ENCODE measurements around the gene SF3B4. TPM values are rescaled to one million over a fixed set of nuclear protein-coding genes. Genes with fewer than 3 reads are reported as not detected.

The SF3B4 gene
- total and polyA plus RNA-seq, 2 of the 13 experiments (the other 11 are each of a cell fraction or from before 2014, with no cell fraction given): 13.8 to 14.8 TPM

DNA sequence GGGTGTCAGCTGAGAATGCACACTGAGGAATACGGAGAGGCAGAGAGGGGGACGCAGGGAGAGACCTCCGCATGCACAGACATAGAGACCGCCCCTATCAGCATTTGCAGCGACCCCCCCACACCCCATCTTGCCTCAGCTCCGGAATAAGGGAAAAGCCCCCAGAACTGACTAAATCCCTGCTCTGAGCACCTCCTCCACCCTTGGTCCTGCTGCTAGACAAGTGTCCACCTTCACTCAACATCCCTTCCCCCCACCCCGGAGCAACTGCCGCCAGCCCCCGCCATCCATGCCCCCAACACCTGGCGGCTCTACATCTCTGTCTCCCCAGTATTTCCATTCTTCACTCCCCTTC lies 10.7 kb downstream of the SF3B4 start:
- H2AFZ ChIP-seq (ENCODE audit: low read length): no peak overlapping the region
- no peaks in the 10 kb centered on the region for H3K79me2 ChIP-seq (ENCODE audit: insufficient read depth, low read length)
- no TSS peak for BruUV-seq (replicated peaks)
- intact Hi-C loops (cut with micrococcal nuclease; ENCODE audit: unreplicated experiment): no loop called here
- no peak for FAIRE-seq
- no peak for DNase-seq (ENCODE audit: low spot score)
- 41% methylated on average over 5 of the region's 10 CpGs for WGBS (ENCODE audit: low lambda C conversion rate)
- H3K4me2 ChIP-seq (ENCODE audit: low read depth, low read length): peak overlapping the region; percentile 86
- ChIA-PET CTCF (ENCODE audit: low intra/inter-chr PET ratio, low total read pairs) (no interaction called here), POLR2A (interaction anchor here (1.5 kb wide), 1 partner anchor 30 kb away, joined by 7 read pairs; a partner anchor contains a TSS)
- no peak for TF ChIP-seq ZNF724P (CRISPR knock-in tag; IDR thresholded peaks at IDR 0.05; ENCODE audit: borderline replicate concordance)
- no peaks in the 10 kb centered on the region for H4K20me1 ChIP-seq (ENCODE audit: insufficient read depth, low read length)
- no peaks in the 10 kb centered on the region; a peak in 1 of 5 replicates for H3K36me3 ChIP-seq (replicated peaks in 1 of 2; ENCODE audit: control insufficient read depth in 1 of 2, insufficient read depth in 2 of 2, low read length in 2 of 2)
- peak overlapping the region in 1 of 3 experiments; percentile 73; a peak in 1 of 6 replicates for H3K4me3 ChIP-seq (replicated peaks in 1 of 3; ENCODE audit: insufficient read depth in 1 of 3, low read depth in 2 of 3, low read length in 3 of 3)
- no peaks in the 10 kb centered on the region for H3K9me3 ChIP-seq (ENCODE audit: low read length)
- H3K9ac ChIP-seq (ENCODE audit: insufficient read depth, low read depth, low read length): no peak overlapping the region
- in situ Hi-C loops (cut with HindIII; ENCODE audit: extremely low pct_ligation_motif_present, low pct_unique_long_range_greater_than_20kb): no loop called here
- 0 out of 5 replicates have a peak, but pooled peaks cover 0 to 3% of the 10 kb centered on the region in 2 experiments for H3K27me3 ChIP-seq (ENCODE audit: control insufficient read depth in 1 of 2, insufficient read depth in 2 of 2, low read length in 2 of 2)
- no peak for ATAC-seq
- no peak overlapping the region for H3K27ac ChIP-seq (ENCODE audit: extremely low read length, insufficient read depth, low read length)
- H3K4me1 ChIP-seq (ENCODE audit: insufficient read depth, low read length): peaks cover 28% of the 10 kb centered on the region

DNA sequence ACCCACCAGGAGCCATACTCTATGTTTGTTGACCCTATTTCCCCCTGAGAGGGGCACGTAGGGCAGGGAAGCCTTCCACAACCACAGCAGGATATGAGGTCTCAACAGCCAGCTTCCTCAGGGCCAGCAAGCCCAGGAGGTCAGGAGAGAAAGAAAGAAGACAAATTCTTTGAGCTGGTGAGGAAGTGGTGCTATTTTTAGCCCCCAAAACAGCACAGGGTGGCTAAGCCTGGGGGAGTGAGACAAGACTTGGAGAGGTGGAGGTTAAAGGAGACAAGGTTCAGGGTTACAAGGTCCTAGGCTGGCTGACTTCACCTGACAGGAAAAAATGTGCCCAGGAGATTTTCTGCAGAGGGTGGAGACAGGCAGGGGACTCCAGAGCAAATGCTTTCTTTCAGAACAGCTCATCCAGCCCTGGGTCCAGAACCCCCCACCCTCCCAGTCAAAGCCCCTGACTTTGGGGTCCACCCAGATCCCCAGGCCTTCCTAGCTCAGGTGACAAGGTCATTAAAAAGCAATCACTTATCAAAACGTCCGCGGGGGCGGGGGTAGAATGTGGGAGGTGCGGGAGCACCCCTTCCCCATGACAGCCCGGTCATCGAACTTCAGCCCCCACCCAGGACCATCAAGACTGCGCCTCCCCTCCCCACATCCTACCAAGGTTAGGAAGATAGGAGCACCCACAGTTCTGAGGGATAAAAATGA lies 11.3 kb downstream of the SF3B4 start:
- DNase-seq (ENCODE audit: low spot score) (no peak), FAIRE-seq (no peak), ATAC-seq (no peak)
- no peaks in the 10 kb centered on the region for H4K20me1 ChIP-seq (ENCODE audit: insufficient read depth, low read length)
- H3K79me2 ChIP-seq (ENCODE audit: insufficient read depth, low read length): no peaks in the 10 kb centered on the region
- no peak overlapping the region for H3K9ac ChIP-seq (ENCODE audit: insufficient read depth, low read depth, low read length)
- peak overlapping the region in 1 of 3 experiments; percentile 28; a peak in 1 of 6 replicates for H3K4me3 ChIP-seq (replicated peaks in 1 of 3; ENCODE audit: insufficient read depth in 1 of 3, low read depth in 2 of 3, low read length in 3 of 3)
- H3K9me3 ChIP-seq (ENCODE audit: low read length): no peaks in the 10 kb centered on the region
- H3K27me3 ChIP-seq (ENCODE audit: control insufficient read depth in 1 of 2, insufficient read depth in 2 of 2, low read length in 2 of 2): 0 out of 5 replicates have a peak, but pooled peaks cover 0 to 3% of the 10 kb centered on the region in 2 experiments
- TF ChIP-seq ZNF446 (CRISPR knock-in tag; IDR thresholded peaks at IDR 0.05) (no peak), ZNF383 (CRISPR knock-in tag; IDR thresholded peaks at IDR 0.05; ENCODE audit: borderline replicate concordance) (no peak), SMAD9 (CRISPR knock-in tag; IDR thresholded peaks at IDR 0.05) (no peak), AKNA (CRISPR knock-in tag; IDR thresholded peaks at IDR 0.05; ENCODE audit: borderline replicate concordance) (no peak), ZNF777 (CRISPR knock-in tag; IDR thresholded peaks at IDR 0.05) (no peak), SIX4 (CRISPR knock-in tag; IDR thresholded peaks at IDR 0.05) (no peak), SKIL (CRISPR knock-in tag; IDR thresholded peaks at IDR 0.05; ENCODE audit: borderline replicate concordance) (no peak), ZNF670 (CRISPR knock-in tag; IDR thresholded peaks at IDR 0.05; ENCODE audit: borderline replicate concordance) (no peak)
- TF ChIP-seq, protein P1, sequence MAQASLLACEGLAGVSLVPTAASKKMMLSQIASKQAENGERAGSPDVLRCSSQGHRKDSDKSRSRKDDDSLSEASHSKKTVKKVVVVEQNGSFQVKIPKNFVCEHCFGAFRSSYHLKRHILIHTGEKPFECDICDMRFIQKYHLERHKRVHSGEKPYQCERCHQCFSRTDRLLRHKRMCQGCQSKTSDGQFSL (CRISPR knock-in tag; IDR thresholded peaks at IDR 0.05): no peak
- no TSS peak for BruUV-seq (replicated peaks)
- peaks cover 28% of the 10 kb centered on the region for H3K4me1 ChIP-seq (ENCODE audit: insufficient read depth, low read length)
- in situ Hi-C loops (cut with HindIII; ENCODE audit: extremely low pct_ligation_motif_present, low pct_unique_long_range_greater_than_20kb): no loop called here
- peak overlapping the region; percentile 86; the same call in 1 of the 2 replicates for H3K4me2 ChIP-seq (ENCODE audit: low read depth, low read length)
- no peak overlapping the region for H2AFZ ChIP-seq (ENCODE audit: low read length)
- no peak overlapping the region for H3K27ac ChIP-seq (ENCODE audit: extremely low read length, insufficient read depth, low read length)
- H3K36me3 ChIP-seq (replicated peaks in 1 of 2; ENCODE audit: control insufficient read depth in 1 of 2, insufficient read depth in 2 of 2, low read length in 2 of 2): no peaks in the 10 kb centered on the region
- CTCF ChIA-PET (ENCODE audit: low intra/inter-chr PET ratio, low total read pairs): no interaction called here
- POLR2A ChIA-PET: interaction anchor here (1.5 kb wide), 1 partner anchor 30 kb away, joined by 7 read pairs; a partner anchor contains a TSS
- WGBS (ENCODE audit: low lambda C conversion rate): 56% methylated on average over 9 of the region's 9 CpGs
- intact Hi-C loops (cut with micrococcal nuclease; ENCODE audit: unreplicated experiment): no loop called here

Measured in HepG2 (cell line).